T-cell (primary cell): Measurements from ENCODE around the gene DYNC1LI1. TPM values are rescaled to one million over a fixed set of nuclear protein-coding genes. Genes with fewer than 3 reads are reported as not detected.

Experiments used
- ATAC-seq, 4 experiments: fragments of 200-7000 bp in 3 of 4; fragments of 150-1000 bp in 1 of 4; cut with Tn5 transposase; replicated peaks in 1 of 4; 1 replicate in 3 of 4; 2 replicates in 1 of 4; pipeline ENCODE4 v1.10.0; 2021; ENCODE audit warnings: moderate library complexity in 3 of 4, mild to moderate bottlenecking in 2 of 4, moderate number of reproducible peaks in 1 of 4
- CTCF ChIA-PET, 2 donors: fragments of 300-600 bp; sonication (Branson Sonifier 250); formaldehyde crosslinking; loops; one replicate each; lab custom pipeline; 2022; ENCODE audit warnings: antibody characterized with exemption in 2 of 2; lab: Charles Lee
- POLR2A ChIA-PET, 2 donors: fragments of 300-600 bp; sonication (Branson Sonifier 250); formaldehyde crosslinking; loops; one replicate each; lab custom pipeline; 2022; ENCODE audit warnings: antibody characterized with exemption in 2 of 2; lab: Charles Lee
- DNase-seq, 35 experiments: peaks; one replicate each; pipeline versions ENCODE4 v3.0.0 to v3.0.0-alpha.2; 2013 to 2023
- H3K27ac ChIP-seq: one replicate; pipeline ENCODE4 v1.5.1; 2013; ENCODE audit warnings: low read length
- H3K27me3 ChIP-seq, 2 experiments: replicated peaks in 1 of 2; 1 replicate in 1 of 2; 2 replicates in 1 of 2; pipeline versions ENCODE4 v1.6.1 to v1.7.0; 2013; ENCODE audit warnings: low read length in 1 of 2, mixed read lengths in 1 of 2; ENCODE audit not compliant: control insufficient read depth in 2 of 2, insufficient read depth in 2 of 2; ENCODE audit errors: extremely low read depth in 1 of 2
- H3K36me3 ChIP-seq, 2 donors: 1 replicate in 1 of 2; 2 replicates in 1 of 2; pipeline versions ENCODE4 v1.6.1 to v1.7.0; 2013; ENCODE audit warnings: low read length in 1 of 2; ENCODE audit not compliant: control insufficient read depth in 2 of 2, insufficient read depth in 1 of 2; ENCODE audit errors: extremely low read depth in 1 of 2
- H3K4me1 ChIP-seq, 2 experiments: 1 replicate in 1 of 2; 2 replicates in 1 of 2; pipeline versions ENCODE4 v1.6.1 to v1.7.0; 2013; ENCODE audit warnings: low read length in 2 of 2, mixed read lengths in 1 of 2; ENCODE audit not compliant: insufficient read depth in 2 of 2, control insufficient read depth in 1 of 2; ENCODE audit errors: extremely low read depth in 1 of 2
- H3K4me3 ChIP-seq, 2 donors: 1 replicate in 1 of 2; 2 replicates in 1 of 2; pipeline versions ENCODE4 v1.5.1 to v1.7.0; 2013; ENCODE audit warnings: mild to moderate bottlenecking in 2 of 2, low read length in 1 of 2, moderate library complexity in 1 of 2; ENCODE audit not compliant: control insufficient read depth in 1 of 2; ENCODE audit errors: extremely low read depth in 1 of 2
- H3K9me3 ChIP-seq: 2 replicates; pipeline ENCODE4 v1.7.0; 2013
- H3K27ac Mint-ChIP-seq, 2 donors: one replicate each; pipeline ENCODE4 v1.8.0; 2020 to 2021; ENCODE audit warnings: mild to moderate bottlenecking in 2 of 2, mixed read lengths in 2 of 2
- H3K27me3 Mint-ChIP-seq, 2 donors: one replicate each; pipeline ENCODE4 v1.8.0; 2021 to 2022; ENCODE audit warnings: mixed read lengths in 2 of 2
- H3K36me3 Mint-ChIP-seq: one replicate; pipeline ENCODE4 v1.8.0; 2021; ENCODE audit warnings: mixed read lengths
- H3K4me1 Mint-ChIP-seq, 3 donors: one replicate each; pipeline ENCODE4 v1.8.0; 2020 to 2022; ENCODE audit warnings: mixed read lengths in 3 of 3, mild to moderate bottlenecking in 1 of 3
- H3K4me3 Mint-ChIP-seq, 3 donors: one replicate each; pipeline ENCODE4 v1.8.0; 2020 to 2022; ENCODE audit warnings: mild to moderate bottlenecking in 3 of 3, mixed read lengths in 3 of 3, moderate library complexity in 3 of 3
- H3K9me3 Mint-ChIP-seq, 3 donors: one replicate each; pipeline ENCODE4 v1.8.0; 2020 to 2022; ENCODE audit warnings: mixed read lengths in 3 of 3
- WGBS: methylation state at CpG from one replicate; pipeline ENCODE4 v1.1.5; 2013; ENCODE audit warnings: missing lambda C conversion rate; ENCODE audit not compliant: insufficient coverage; 5-methylcytosine and 5-hydroxymethylcytosine counted together
- total RNA-seq, 35 experiments: library from RNA in 6 of 35; stranded (reverse) in 6 of 35; fragments of 120-200 nt in 1 of 35; gene quantifications; one replicate each; pipeline versions ENCODE4 v1.2.1 to v1.2.4 and lab custom pipeline; 2013 to 2026

The DYNC1LI1 gene
- total RNA-seq, 5 donors from 2014 or later (not counting 1 experiment from before 2014, with no cell fraction given): 24.7 to 32.6 (median 28.2) TPM

- ATAC-seq: no peak
- Mint-ChIP-seq H3K4me1 (no peaks in the 10 kb centered on the region), H3K4me3 (no peak overlapping the region), H3K27me3 (peaks cover 20 to 25% of the 10 kb centered on the region in 2 donors), H3K27ac (no peak overlapping the region), H3K36me3 (no peaks in the 10 kb centered on the region), H3K9me3 (no peaks in the 10 kb centered on the region)
- Histone ChIP-seq H3K4me3 (no peak overlapping the region), H3K27me3 (peaks cover 0 to 21% of the 10 kb centered on the region in 2 experiments), H3K36me3 (no peaks in the 10 kb centered on the region), H3K9me3 (no peaks in the 10 kb centered on the region), H3K27ac (no peak overlapping the region), H3K4me1 (no peaks in the 10 kb centered on the region)
- no CpG with 5 or more reads among the region's 2 CpGs for WGBS
- DNase-seq: no peak
- ChIA-PET CTCF (interaction anchor here in 1 of 2 donors (0.6 to 0.7 kb wide), 2 partner anchors 13 to 517 kb away, joined by 3 to 4 read pairs; no protein-coding TSS in a partner anchor), POLR2A (no interaction called here)
Measured at GRCh38 chr3:32597656-32598055, 27.0 kb upstream of the DYNC1LI1 start.

DNA sequence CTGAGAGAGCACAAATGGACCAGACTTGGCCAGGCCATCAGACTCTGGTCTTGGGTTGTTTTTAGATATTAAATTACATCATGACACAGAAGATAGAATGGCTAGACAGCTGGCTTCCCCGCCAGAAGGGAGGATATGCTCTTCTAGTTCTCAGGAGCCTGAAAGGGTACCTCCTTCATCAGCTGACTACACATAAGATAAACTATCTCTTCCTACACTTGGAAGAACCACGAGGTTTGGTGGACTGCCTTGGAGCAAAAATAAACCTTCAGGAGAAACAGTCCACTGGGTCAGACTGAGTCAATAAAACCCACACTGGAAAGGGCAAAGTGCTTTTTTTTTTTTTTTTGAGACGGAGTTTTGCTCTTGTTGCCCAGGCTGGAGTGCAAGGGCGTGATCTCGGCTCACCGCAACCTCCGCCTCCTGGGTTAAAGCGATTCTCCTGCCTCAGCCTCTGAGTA is 26.3 kb upstream of the DYNC1LI1 start:
- H3K27me3 ChIP-seq: peaks cover 0 to 22% of the 10 kb centered on the region in 2 experiments
- Mint-ChIP-seq H3K4me3 (no peak overlapping the region), H3K36me3 (no peaks in the 10 kb centered on the region), H3K27ac (no peak overlapping the region), H3K27me3 (peaks cover 20 to 25% of the 10 kb centered on the region in 2 donors), H3K9me3 (no peaks in the 10 kb centered on the region), H3K4me1 (peaks cover 0 to 2% (median 0%) of the 10 kb centered on the region in 3 donors)
- CTCF ChIA-PET: interaction anchor here in 1 of 2 donors (0.6 kb wide), 1 partner anchor 516 kb away, joined by 3 read pairs; no protein-coding TSS in a partner anchor
- H3K4me3 ChIP-seq: no peak overlapping the region
- POLR2A ChIA-PET: no interaction called here
- ATAC-seq (no peak), DNase-seq (no peak)
- 83% methylated on average over 1 of the region's 8 CpGs for whole genome bisulfite sequencing
- no peaks in the 10 kb centered on the region for H3K36me3 ChIP-seq
- H3K4me1 ChIP-seq: no peaks in the 10 kb centered on the region
- H3K9me3 ChIP-seq: no peaks in the 10 kb centered on the region
- H3K27ac ChIP-seq: no peak overlapping the region

DNA sequence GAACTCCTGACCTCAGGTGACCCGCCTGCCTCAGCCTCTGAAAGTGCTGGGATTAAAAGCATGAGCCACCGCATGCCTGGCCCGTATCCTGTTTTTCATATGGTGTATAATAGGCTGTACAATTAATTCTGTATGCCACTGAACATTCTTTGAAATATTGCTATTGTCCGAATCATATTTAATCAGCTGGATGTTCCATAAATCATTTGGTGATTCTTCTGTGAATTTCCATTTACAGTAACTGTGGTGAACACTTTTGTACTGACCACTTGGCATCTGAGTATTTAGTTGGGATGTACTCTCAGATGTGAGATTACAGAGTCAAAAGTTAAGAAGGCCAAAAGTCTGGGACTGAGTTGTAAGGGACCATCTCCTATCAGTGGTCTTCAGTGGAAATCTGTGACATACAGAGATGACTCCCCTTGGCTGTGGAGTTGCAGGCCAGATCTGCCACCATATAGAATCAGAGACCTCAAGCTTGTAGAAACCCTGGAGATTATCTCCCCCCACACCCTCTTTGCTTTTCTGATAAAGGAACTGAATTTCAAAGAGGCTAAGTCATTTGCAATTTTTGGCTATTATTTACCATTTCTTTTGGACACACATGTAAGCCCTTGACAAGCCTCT is 25.7 kb upstream of the DYNC1LI1 start:
- H3K9me3 ChIP-seq: no peaks in the 10 kb centered on the region
- CTCF ChIA-PET: no interaction called here
- H3K27ac Mint-ChIP-seq: no peak overlapping the region
- WGBS: 83% methylated on average over 2 of the region's 4 CpGs
- H3K27ac ChIP-seq: no peak overlapping the region
- peaks cover 16 to 25% of the 10 kb centered on the region in 2 donors for H3K27me3 Mint-ChIP-seq
- H3K4me1 ChIP-seq: no peaks in the 10 kb centered on the region
- DNase-seq (no peak), ATAC-seq (no peak)
- no peaks in the 10 kb centered on the region for H3K36me3 ChIP-seq
- no peaks in the 10 kb centered on the region for H3K9me3 Mint-ChIP-seq
- POLR2A ChIA-PET: no interaction called here
- no peak overlapping the region for H3K4me3 Mint-ChIP-seq
- peaks cover 0 to 2% (median 0%) of the 10 kb centered on the region in 3 donors for H3K4me1 Mint-ChIP-seq
- no peaks in the 10 kb centered on the region for H3K36me3 Mint-ChIP-seq
- H3K27me3 ChIP-seq: peaks cover 0 to 22% of the 10 kb centered on the region in 2 experiments
- H3K4me3 ChIP-seq: no peak overlapping the region

GRCh38 chr3:32595323-32595722 is 24.7 kb upstream of the DYNC1LI1 start:
- Mint-ChIP-seq H3K36me3 (no peaks in the 10 kb centered on the region), H3K4me1 (peaks cover 0 to 2% (median 0%) of the 10 kb centered on the region in 3 donors), H3K9me3 (no peaks in the 10 kb centered on the region), H3K4me3 (no peak overlapping the region), H3K27ac (no peak overlapping the region), H3K27me3 (peaks cover 10 to 25% of the 10 kb centered on the region in 2 donors)
- Histone ChIP-seq H3K27ac (no peak overlapping the region), H3K4me3 (no peak overlapping the region), H3K27me3 (peaks cover 0 to 16% of the 10 kb centered on the region in 2 experiments), H3K4me1 (no peaks in the 10 kb centered on the region), H3K9me3 (no peaks in the 10 kb centered on the region), H3K36me3 (no peaks in the 10 kb centered on the region)
- WGBS: no CpG with 5 or more reads among the region's 2 CpGs
- ChIA-PET CTCF (no interaction called here), POLR2A (no interaction called here)
- no peak for DNase-seq
- no peak for ATAC-seq

DNA sequence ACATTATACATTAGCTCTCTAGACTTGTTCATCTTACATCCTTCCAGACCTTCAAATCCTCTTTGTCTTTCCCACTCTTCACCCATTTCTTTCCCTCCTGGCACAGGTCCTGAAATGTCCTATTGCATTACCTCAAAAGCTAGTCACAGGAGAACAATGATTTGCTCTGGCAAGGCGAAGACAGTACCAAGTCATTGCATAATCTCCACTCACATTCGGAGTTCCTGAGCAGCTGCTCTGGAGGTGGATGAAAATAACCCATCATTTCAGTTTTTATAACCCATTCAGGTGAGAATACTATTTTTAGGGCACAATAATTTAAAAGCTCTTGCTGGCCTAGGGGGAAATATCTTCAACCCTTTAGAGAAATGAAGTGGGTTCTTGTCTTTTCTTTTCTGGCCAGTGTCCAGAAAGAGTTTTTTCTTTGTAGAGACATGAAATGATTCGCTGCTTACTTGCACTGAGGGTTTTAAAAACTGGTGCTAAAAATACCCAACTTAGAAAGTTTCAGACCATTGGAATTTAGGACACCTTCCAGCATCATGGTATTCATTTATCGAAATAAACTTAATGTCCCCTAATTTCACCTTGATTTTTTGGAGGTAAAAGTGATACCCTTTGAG is 23.4 kb upstream of the DYNC1LI1 start:
- no peak overlapping the region for H3K27ac ChIP-seq
- Mint-ChIP-seq H3K4me3 (no peak overlapping the region), H3K27me3 (peaks cover 8 to 21% of the 10 kb centered on the region in 2 donors), H3K36me3 (no peaks in the 10 kb centered on the region), H3K9me3 (no peaks in the 10 kb centered on the region), H3K4me1 (peaks cover 0 to 2% (median 0%) of the 10 kb centered on the region in 3 donors), H3K27ac (no peak overlapping the region)
- ATAC-seq: no peak
- H3K36me3 ChIP-seq: no peaks in the 10 kb centered on the region
- peaks cover 0 to 16% of the 10 kb centered on the region in 2 experiments for H3K27me3 ChIP-seq
- H3K9me3 ChIP-seq: no peaks in the 10 kb centered on the region
- POLR2A ChIA-PET: no interaction called here
- DNase-seq: no peak
- WGBS: no CpG with 5 or more reads among the region's 4 CpGs
- no peak overlapping the region for H3K4me3 ChIP-seq
- H3K4me1 ChIP-seq: no peaks in the 10 kb centered on the region
- CTCF ChIA-PET: no interaction called here

DNA sequence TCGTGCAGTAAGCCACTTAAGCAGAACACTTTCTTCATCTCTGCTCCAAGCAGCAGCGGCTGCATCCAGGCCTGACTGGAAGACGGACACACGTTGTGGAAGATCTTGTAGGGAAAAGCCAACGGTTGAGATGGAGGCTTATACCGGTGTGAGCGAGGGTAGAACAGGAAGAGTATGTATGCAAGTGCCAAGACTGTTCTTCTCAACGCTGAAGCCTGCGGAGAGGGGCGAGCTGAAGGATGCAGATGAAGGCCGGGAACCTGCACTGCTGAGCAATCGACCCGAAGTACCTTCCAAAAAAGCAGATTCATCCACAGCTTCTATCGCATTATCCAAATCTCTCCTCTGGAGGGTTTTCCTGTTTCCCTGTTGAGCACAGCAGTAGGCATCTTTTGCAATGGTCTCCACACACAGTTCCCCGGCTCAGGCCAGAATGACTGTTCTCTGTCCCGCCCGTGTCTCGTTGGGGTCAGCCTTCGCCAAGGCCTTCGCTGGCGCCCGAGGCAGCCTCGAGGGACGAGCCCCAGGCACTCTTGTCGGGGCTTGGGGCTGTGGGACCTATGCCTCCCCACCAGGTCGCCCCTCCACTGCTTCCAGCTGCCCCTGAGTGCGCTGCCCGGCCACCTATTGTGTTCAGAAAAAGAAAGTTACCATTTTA is 22.2 kb upstream of the DYNC1LI1 start:
- H3K36me3 Mint-ChIP-seq: no peaks in the 10 kb centered on the region
- no peak for ATAC-seq
- no peaks in the 10 kb centered on the region for H3K36me3 ChIP-seq
- H3K27ac Mint-ChIP-seq: no peak overlapping the region
- H3K27ac ChIP-seq: no peak overlapping the region
- H3K4me1 ChIP-seq: no peaks in the 10 kb centered on the region
- POLR2A ChIA-PET: no interaction called here
- no peaks in the 10 kb centered on the region for H3K9me3 ChIP-seq
- CTCF ChIA-PET: no interaction called here
- H3K4me3 Mint-ChIP-seq: no peak overlapping the region
- no peak overlapping the region for H3K4me3 ChIP-seq
- no peaks in the 10 kb centered on the region for H3K9me3 Mint-ChIP-seq
- 87% methylated on average over 22 of the region's 28 CpGs for WGBS
- peaks cover 0 to 2% (median 0%) of the 10 kb centered on the region in 3 donors for H3K4me1 Mint-ChIP-seq
- peaks cover 0 to 16% of the 10 kb centered on the region in 2 experiments for H3K27me3 ChIP-seq
- H3K27me3 Mint-ChIP-seq: peaks cover 7 to 18% of the 10 kb centered on the region in 2 donors
- no peak for DNase-seq
